HG02588 (cell line): ENCODE measurements around the gene MMP13.
"Not testable (repeated sequence)": the region's sequence is repeated elsewhere in the genome, so short reads cannot be mapped to it uniquely, and the experiment has no call there.

Experiments used
- ATAC-seq: cut with Tn5 transposase; IDR thresholded peaks from one replicate; pipeline ENCODE4 v1.9.1; 2021; ENCODE audit warnings: mild to moderate bottlenecking, moderate library complexity; ENCODE audit not compliant: unreplicated experiment

Gene MMP13

DNA sequence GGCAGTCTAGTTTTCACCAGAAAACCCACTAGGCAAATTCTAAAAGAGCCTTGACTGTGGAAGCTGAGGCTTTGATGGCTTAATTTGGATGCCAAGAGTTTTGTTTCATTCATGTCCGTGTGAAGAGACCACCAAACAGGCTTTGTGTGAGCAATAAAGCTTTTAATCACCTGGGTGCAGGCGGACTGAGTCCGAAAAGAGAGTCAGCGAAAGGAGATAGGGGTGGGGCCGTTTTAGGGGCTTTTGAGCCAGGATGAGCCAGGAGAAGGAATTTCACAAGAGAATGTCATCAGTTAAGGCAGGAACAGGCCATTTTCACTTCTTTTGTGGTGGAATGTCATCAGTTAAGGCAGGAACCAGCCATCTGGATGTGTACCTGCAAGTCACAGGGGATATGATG, 51.6 kb downstream of the MMP13 start:
- not testable (repeated sequence) for ATAC-seq

DNA sequence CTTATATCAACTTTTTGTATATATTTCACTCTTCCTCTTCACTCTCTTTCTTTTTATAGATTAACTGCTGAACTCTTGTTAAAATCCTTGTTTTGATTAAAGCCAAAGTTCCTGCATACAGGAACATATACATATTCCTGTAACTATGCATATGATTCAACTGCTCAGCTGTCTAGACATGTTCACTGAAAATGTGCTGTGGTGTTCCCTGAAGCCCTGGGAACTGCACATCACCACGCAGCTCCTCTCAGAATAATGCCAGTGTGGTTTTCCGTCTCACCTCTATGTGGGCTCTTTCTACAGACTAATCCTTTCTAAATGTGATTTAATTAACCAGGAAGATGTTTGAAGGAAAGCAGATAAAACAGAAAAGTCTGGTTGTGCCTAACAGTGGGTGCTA, 55.2 kb downstream of the MMP13 start:
- no peak for ATAC-seq
